ENCODE results near the gene CCL4. TPM values are rescaled to one million over a fixed set of nuclear protein-coding genes. Genes with fewer than 3 reads are reported as not detected.

CCL4 gene
- total and polyA plus RNA-seq, 2 donors (not counting 1 experiment from before 2014, with no cell fraction given): 3.5 to 7.6 TPM

DNA sequence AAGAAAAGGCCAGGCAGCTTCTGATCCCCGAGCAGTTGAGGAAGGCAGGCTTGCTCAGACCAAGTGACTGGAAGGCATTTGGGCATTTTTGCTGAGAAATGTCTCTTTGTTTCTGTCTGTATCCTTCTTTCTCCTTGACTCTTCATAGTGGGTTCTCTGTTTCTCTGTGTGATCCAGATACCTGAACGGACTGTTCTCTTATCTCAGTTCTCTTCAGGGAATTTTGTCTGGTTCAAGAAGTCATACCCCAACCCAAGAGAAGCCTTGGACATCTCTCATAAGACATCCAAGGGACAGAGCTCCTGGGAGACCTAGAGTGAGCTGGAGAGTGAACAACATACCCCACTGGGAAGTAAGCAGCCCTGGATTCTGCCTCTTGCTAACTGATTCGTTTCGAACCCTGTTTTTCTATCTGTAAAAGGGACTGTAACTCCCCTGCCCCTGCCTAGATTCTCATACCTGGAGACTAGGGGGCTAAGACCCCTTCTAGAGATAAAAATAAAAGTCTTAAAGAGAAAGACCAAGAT, 14.2 kb upstream of the CCL4 start:
- H3K4me1 Mint-ChIP-seq: peaks cover 66% of the 10 kb centered on the region
- Histone ChIP-seq H4K20me1 (ENCODE audit: control insufficient read depth, insufficient read depth, low read length, poor library complexity, severe bottlenecking) (no peaks in the 10 kb centered on the region), H3K36me3 (replicated peaks in 1 of 2; ENCODE audit: control extremely low read depth in 1 of 2, control insufficient read depth in 1 of 2, extremely low read depth in 1 of 2, insufficient read depth in 2 of 2, low read length in 1 of 2) (no peaks in the 10 kb centered on the region), H3K79me2 (ENCODE audit: control insufficient read depth, insufficient read depth, low read length) (no peaks in the 10 kb centered on the region), H2AFZ (ENCODE audit: insufficient read depth, low read depth, low read length, poor library complexity, severe bottlenecking) (no peak overlapping the region), H3K27me3 (replicated peaks in 1 of 4; ENCODE audit: control extremely low read depth in 1 of 4, control insufficient read depth in 3 of 4, insufficient read depth in 4 of 4, low read length in 3 of 4) (no peaks in the 10 kb centered on the region), H3K27ac (ENCODE audit: low read length in 2 of 2) (peak overlapping the region; percentile 58 to 85), H3K4me1 (ENCODE audit: control insufficient read depth in 2 of 2, insufficient read depth in 2 of 2, low read length in 2 of 2) (peaks cover 43 to 48% of the 10 kb centered on the region in 2 donors), H3K9me3 (ENCODE audit: control extremely low read depth in 1 of 3, control insufficient read depth in 2 of 3, insufficient read depth in 1 of 3, low read length in 2 of 3) (peaks cover 0 to 6% (median 0%) of the 10 kb centered on the region in 3 donors), H3K9ac (ENCODE audit: low read length) (peak overlapping the region; percentile 44), H3K4me2 (replicated peaks; ENCODE audit: low read depth, low read length, poor library complexity, severe bottlenecking) (peak overlapping the region; percentile 70), H3K4me3 (ENCODE audit: control extremely low read depth in 1 of 5, extremely low read depth in 1 of 5, insufficient read depth in 1 of 5, low read depth in 2 of 5, low read length in 4 of 5) (peak overlapping the region; percentile 32 to 43 (median 36))
- no peak for ATAC-seq (ENCODE audit: low read depth)
- ChIA-PET CTCF (interaction anchor here (0.9 to 2.1 kb wide), 8 partner anchors 14 to 62 kb away, joined by 4 to 11 read pairs (median 4); partner anchors contain the start of gene CCL4), POLR2A (interaction anchor here (0.6 to 1.3 kb wide), 2 partner anchors 13 to 526 kb away, joined by 4 read pairs; no protein-coding TSS in a partner anchor)
- intact Hi-C loops (cut with micrococcal nuclease): no loop called here
- DNase-seq: no peak
- TF ChIP-seq CTCF (IDR thresholded peaks at IDR 0.05) (no peak), EZH2 (IDR thresholded peaks at IDR 0.05; ENCODE audit: borderline replicate concordance, insufficient read depth, low read depth, low read length, poor library complexity, severe bottlenecking) (no peak)
- no peaks in the 10 kb centered on the region for H3K27me3 Mint-ChIP-seq
- H3K27ac Mint-ChIP-seq: peak overlapping the region; percentile 87
- no peaks in the 10 kb centered on the region for H3K9me3 Mint-ChIP-seq (ENCODE audit: insufficient read depth)
- WGBS (ENCODE audit: insufficient coverage): 80% methylated on average over 1 of the region's 4 CpGs
- peak overlapping the region; percentile 89 for H3K4me3 Mint-ChIP-seq
